ENCODE measurements around the gene APOC4. TPM values are rescaled to one million over a fixed set of nuclear protein-coding genes. Genes with fewer than 3 reads are reported as not detected.

APOC4 gene
- total and polyA plus RNA-seq, 2 donors (not counting 1 experiment from before 2014, with no cell fraction given) = not detected

DNA sequence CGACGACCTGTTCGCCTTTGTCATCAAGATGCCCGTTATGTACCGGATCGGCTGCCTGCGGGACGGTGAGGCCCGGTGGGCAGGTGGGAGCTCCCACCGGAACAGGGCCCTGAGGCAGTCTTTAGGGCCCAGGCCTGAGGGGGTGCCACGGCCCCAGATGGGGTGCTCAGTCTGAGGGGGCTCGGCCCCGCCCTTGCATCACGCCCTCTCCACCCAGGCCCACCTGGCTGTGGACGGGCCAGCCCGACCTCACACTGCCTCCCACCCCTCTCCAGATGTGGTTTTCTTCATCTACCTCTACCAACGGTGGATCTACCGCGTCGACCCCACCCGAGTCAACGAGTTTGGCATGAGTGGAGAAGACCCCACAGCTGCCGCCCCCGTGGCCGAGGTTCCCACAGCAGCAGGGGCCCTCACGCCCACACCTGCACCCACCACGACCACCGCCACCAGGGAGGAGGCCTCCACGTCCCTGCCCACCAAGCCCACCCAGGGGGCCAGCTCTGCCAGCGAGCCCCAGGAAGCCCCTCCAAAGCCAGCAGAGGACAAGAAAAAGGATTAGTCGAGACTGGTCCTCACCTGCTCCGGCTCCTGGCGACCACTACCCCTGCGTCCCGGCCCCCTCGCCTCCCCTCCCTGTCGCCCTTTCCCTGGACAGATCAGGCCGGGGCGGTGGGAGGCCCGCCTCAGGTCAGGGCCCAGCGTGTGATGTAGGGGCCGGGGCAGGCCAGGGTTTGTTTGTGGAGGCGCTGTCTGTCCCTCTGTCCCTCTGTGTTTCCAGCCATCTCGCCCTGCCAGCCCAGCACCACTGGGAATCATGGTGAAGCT is 50.5 kb downstream of the APOC4 start:
- ChIA-PET POLR2A (no interaction called here), CTCF (interaction anchor here (1.0 kb wide), 1 partner anchor 55 kb away, joined by 3 read pairs; no protein-coding TSS in a partner anchor)
- Histone ChIP-seq H4K20me1 (ENCODE audit: control insufficient read depth, insufficient read depth, low read length, poor library complexity, severe bottlenecking) (no peaks in the 10 kb centered on the region), H3K4me1 (ENCODE audit: control insufficient read depth in 2 of 2, insufficient read depth in 2 of 2, low read length in 2 of 2) (no peaks in the 10 kb centered on the region), H3K36me3 (replicated peaks in 1 of 2; ENCODE audit: control extremely low read depth in 1 of 2, control insufficient read depth in 1 of 2, extremely low read depth in 1 of 2, insufficient read depth in 2 of 2, low read length in 1 of 2) (peaks cover 0 to 40% of the 10 kb centered on the region in 2 experiments), H3K4me2 (replicated peaks; ENCODE audit: low read depth, low read length, poor library complexity, severe bottlenecking) (no peak overlapping the region), H3K9me3 (ENCODE audit: control extremely low read depth in 1 of 3, control insufficient read depth in 2 of 3, insufficient read depth in 1 of 3, low read length in 2 of 3) (no peaks in the 10 kb centered on the region), H3K79me2 (ENCODE audit: control insufficient read depth, insufficient read depth, low read length) (no peaks in the 10 kb centered on the region), H3K27me3 (replicated peaks in 1 of 4; ENCODE audit: control extremely low read depth in 1 of 4, control insufficient read depth in 3 of 4, insufficient read depth in 4 of 4, low read length in 3 of 4) (no peaks in the 10 kb centered on the region), H3K27ac (ENCODE audit: low read length in 2 of 2) (no peak overlapping the region), H3K4me3 (ENCODE audit: control extremely low read depth in 1 of 5, extremely low read depth in 1 of 5, insufficient read depth in 1 of 5, low read depth in 2 of 5, low read length in 4 of 5) (no peak overlapping the region), H2AFZ (ENCODE audit: insufficient read depth, low read depth, low read length, poor library complexity, severe bottlenecking) (no peak overlapping the region), H3K9ac (ENCODE audit: low read length) (no peak overlapping the region)
- DNase-seq (no peak), ATAC-seq (ENCODE audit: low read depth) (no peak)
- no peaks in the 10 kb centered on the region for H3K9me3 Mint-ChIP-seq (ENCODE audit: insufficient read depth)
- no peaks in the 10 kb centered on the region for H3K27me3 Mint-ChIP-seq
- TF ChIP-seq EZH2 (IDR thresholded peaks at IDR 0.05; ENCODE audit: borderline replicate concordance, insufficient read depth, low read depth, low read length, poor library complexity, severe bottlenecking) = no peak
- TF ChIP-seq, protein P1, sequence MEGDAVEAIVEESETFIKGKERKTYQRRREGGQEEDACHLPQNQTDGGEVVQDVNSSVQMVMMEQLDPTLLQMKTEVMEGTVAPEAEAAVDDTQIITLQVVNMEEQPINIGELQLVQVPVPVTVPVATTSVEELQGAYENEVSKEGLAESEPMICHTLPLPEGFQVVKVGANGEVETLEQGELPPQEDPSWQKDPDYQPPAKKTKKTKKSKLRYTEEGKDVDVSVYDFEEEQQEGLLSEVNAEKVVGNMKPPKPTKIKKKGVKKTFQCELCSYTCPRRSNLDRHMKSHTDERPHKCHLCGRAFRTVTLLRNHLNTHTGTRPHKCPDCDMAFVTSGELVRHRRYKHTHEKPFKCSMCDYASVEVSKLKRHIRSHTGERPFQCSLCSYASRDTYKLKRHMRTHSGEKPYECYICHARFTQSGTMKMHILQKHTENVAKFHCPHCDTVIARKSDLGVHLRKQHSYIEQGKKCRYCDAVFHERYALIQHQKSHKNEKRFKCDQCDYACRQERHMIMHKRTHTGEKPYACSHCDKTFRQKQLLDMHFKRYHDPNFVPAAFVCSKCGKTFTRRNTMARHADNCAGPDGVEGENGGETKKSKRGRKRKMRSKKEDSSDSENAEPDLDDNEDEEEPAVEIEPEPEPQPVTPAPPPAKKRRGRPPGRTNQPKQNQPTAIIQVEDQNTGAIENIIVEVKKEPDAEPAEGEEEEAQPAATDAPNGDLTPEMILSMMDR (IDR thresholded peaks at IDR 0.05) = no peak
- 97% methylated on average over 30 of the region's 44 CpGs for WGBS (ENCODE audit: insufficient coverage)
- H3K4me1 Mint-ChIP-seq = peaks cover 7% of the 10 kb centered on the region
- H3K4me3 Mint-ChIP-seq = no peak overlapping the region
- intact Hi-C loops (cut with micrococcal nuclease) = no loop called here
- H3K27ac Mint-ChIP-seq = no peak overlapping the region

DNA sequence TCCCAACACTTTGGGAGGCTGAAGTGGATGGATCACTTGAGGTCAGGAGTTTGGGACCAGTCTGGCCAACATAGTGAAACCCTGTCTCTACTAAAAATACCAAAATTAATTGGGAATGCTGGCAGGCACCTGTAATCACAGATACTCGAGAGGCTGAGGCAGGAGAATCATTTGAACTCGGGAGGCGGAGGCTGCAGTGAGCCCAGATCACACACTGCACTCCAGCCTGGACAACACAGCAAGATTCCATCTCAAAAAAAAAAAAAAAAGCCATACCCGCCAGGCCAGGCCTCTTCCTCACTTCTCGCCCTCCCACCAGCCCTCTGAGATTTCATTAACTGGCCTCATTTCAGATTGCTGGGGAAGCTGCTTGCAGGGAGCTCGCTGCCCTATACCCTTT is 51.5 kb downstream of the APOC4 start:
- CTCF ChIA-PET = interaction anchor here (1.0 kb wide), 1 partner anchor 66 kb away, joined by 3 read pairs; no protein-coding TSS in a partner anchor
- Histone ChIP-seq H3K9me3 (ENCODE audit: control extremely low read depth in 1 of 3, control insufficient read depth in 2 of 3, insufficient read depth in 1 of 3, low read length in 2 of 3) (no peaks in the 10 kb centered on the region), H3K4me1 (ENCODE audit: control insufficient read depth in 2 of 2, insufficient read depth in 2 of 2, low read length in 2 of 2) (no peaks in the 10 kb centered on the region), H3K79me2 (ENCODE audit: control insufficient read depth, insufficient read depth, low read length) (no peaks in the 10 kb centered on the region), H4K20me1 (ENCODE audit: control insufficient read depth, insufficient read depth, low read length, poor library complexity, severe bottlenecking) (no peaks in the 10 kb centered on the region), H2AFZ (ENCODE audit: insufficient read depth, low read depth, low read length, poor library complexity, severe bottlenecking) (no peak overlapping the region), H3K4me3 (ENCODE audit: control extremely low read depth in 1 of 5, extremely low read depth in 1 of 5, insufficient read depth in 1 of 5, low read depth in 2 of 5, low read length in 4 of 5) (no peak overlapping the region), H3K9ac (ENCODE audit: low read length) (no peak overlapping the region), H3K4me2 (replicated peaks; ENCODE audit: low read depth, low read length, poor library complexity, severe bottlenecking) (no peak overlapping the region), H3K27ac (ENCODE audit: low read length in 2 of 2) (no peak overlapping the region), H3K27me3 (replicated peaks in 1 of 4; ENCODE audit: control extremely low read depth in 1 of 4, control insufficient read depth in 3 of 4, insufficient read depth in 4 of 4, low read length in 3 of 4) (no peaks in the 10 kb centered on the region), H3K36me3 (replicated peaks in 1 of 2; ENCODE audit: control extremely low read depth in 1 of 2, control insufficient read depth in 1 of 2, extremely low read depth in 1 of 2, insufficient read depth in 2 of 2, low read length in 1 of 2) (peaks cover 0 to 32% of the 10 kb centered on the region in 2 experiments)
- Mint-ChIP-seq H3K27me3 (no peaks in the 10 kb centered on the region), H3K4me1 (peaks cover 7% of the 10 kb centered on the region), H3K9me3 (ENCODE audit: insufficient read depth) (no peaks in the 10 kb centered on the region), H3K4me3 (no peak overlapping the region), H3K27ac (peak overlapping the region; percentile 3)
- ATAC-seq (ENCODE audit: low read depth) (no peak), DNase-seq (no peak)
- POLR2A ChIA-PET = interaction anchor here (0.7 kb wide), 1 partner anchor 977 kb away, joined by 5 read pairs; no protein-coding TSS in a partner anchor
- intact Hi-C loops (cut with micrococcal nuclease) = no loop called here
- 93% methylated on average over 5 of the region's 6 CpGs for WGBS (ENCODE audit: insufficient coverage)
- no peak for TF ChIP-seq EZH2 (IDR thresholded peaks at IDR 0.05; ENCODE audit: borderline replicate concordance, insufficient read depth, low read depth, low read length, poor library complexity, severe bottlenecking)
- TF ChIP-seq, protein P1 (IDR thresholded peaks at IDR 0.05) = no peak

All from B cell (primary cell).